T follicular helper cell (primary cell): ENCODE measurements around the gene TEX2.
"Not testable (repeated sequence)": the region's sequence is repeated elsewhere in the genome, so short reads cannot be mapped to it uniquely, and the experiment has no call there.

Experiments used
- DNase-seq: peaks from one replicate; pipeline ENCODE4 v3.0.0-alpha.2; 2020; ENCODE audit warnings: low read depth

Gene TEX2

DNA sequence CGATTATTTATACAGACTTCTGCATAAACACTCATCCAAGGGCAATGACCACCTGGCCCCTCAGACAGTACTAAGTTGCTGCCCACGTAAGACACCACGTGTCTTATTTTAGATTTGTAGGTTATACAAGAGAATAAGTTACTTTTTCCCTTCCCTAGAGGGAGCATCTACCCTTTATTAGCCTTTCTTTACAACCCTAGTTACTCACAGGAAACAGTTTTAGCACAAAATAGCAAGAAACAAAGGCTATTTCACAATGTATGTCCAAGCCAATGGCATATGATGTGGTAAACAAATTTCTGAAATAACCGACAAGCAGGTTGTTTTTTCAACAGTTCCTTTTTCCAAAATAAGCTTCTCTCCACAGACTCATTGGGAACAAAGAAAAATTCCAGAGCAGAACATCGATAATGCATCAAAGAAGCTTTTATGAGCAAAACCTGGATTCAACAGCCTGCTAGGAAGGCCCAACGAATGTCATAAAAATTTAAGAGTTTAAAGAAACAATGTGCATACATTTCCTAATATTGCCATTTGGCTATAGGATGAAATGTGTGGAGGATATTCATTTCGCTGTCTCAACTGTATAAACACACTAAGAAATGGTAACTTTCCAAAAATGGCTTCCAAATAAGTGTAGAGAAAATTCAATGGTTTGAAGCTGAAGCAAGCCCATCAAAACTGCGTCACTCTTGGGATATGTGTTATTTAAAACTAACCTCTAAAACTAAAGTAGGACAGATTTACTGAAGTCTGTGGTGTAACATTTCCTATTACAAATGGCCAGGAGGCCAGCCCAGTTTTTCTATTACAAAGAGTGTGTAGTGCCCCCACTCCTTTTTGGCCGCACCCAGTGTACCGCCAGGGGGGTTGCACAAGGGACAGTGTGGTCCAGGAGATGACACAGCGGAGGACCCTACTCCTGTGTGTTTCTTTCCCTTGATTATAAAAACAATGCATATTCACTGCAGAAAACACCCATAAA, 82.7 kb downstream of the TEX2 start:
- DNase-seq: no peak

DNA sequence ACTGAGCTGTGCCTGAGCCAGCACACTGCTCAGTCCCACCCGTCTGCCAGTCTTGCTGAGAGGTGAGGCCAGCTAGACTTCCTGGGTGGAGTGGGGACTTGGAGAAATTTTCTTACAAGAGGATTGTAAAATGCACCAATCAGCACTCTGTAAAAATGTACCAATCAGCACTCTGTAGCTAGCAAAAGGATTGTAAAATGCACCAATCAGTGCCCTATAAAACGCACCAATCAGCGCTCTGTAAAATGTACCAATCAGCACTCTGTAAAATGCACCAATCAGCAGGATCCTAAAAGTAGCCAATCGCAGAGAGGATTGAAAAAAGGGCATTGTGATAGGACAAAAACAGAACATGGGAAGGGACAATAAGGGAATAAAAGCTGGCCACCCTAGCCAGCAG, 84.0 kb downstream of the TEX2 start:
- DNase-seq: not testable (repeated sequence)

DNA sequence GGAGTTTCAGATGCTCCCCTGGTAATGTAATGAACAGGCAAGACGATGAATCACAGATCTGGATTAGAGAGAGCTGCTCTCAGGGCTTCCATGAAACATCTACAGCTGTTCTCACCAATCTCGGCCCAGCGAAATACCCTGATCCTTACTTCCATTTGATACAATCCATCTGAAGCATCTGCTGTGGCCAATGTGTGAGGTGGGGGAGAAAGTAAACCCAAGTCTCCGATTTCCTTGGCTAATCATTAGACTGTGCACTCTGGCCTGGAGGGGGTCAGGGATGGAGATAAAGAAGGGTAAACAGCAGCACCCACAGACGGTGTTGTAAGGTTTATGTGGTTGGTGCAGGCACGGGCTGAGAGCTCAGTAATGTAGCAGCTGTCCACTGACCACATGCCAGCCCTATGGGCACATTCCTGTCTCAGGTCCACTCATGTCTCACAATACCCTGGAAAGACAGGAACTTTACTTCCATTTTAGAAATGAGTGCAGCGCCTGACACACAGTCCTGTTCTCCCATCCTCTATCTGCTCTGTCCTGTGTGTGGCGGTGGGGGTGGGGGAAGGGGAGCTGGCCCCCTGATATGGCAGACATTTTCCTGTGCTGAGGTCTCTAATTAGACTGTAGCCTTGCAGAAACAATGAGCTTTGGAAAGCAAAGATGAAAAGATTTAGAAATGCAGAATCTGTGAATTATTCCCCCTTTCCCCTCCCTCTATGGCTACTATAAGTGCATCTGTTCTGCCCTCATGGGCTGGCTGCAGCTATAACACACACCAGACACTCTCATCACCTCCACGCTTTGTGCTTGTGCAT, 84.8 kb downstream of the TEX2 start:
- no peak for DNase-seq

DNA sequence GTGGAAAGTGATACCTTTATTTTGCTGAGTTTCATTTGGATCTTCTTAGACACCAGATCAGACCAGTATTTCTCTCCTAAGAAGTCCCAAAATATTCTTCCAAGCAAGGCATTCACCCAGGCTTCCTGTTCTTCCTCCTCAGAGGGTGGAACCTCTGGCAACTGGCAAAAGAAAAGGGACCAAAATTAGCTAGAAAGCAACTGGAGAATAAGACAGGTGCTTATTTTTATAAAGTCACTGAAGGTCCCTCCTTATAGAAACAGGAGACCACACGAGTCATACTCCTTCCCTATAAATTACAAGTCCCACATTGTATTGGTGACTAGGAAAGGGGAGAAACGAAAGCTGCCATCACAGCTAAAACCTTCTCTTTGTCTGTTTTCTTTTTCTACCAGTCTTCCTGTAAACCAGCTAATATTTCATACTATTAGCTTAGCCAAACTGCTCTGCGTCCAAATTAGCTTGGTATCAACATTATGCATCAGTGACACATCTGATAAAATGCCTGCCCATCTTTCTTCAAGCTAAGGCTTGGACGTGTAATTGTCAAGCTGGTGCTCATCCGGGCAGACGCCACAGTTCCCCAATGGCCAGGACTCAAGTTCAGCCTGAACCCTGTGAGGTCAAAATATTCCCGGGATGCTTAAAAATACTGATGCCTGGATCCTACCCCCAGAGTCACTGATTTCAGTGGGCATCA, 85.6 kb downstream of the TEX2 start:
- no peak for DNase-seq

DNA sequence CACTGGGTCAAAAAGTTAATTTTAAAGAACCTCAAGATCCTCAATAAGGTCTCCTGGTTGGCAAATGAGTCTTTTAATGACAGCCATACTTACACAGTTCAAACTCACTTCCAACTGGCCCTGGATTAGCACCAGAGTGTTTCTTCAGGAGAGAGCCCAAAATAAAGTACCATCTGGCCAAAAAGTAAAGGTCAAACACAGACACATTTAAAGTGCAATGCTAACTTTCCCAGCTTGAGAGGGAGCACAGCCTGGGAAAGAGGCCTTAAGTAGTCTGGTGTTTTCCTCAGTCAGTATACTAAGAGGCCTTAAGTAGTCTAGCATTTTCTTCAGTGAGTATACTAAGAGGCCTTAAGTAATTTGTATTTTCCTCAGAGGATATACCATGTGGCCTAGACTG, 86.5 kb downstream of the TEX2 start:
- no peak for DNase-seq

DNA sequence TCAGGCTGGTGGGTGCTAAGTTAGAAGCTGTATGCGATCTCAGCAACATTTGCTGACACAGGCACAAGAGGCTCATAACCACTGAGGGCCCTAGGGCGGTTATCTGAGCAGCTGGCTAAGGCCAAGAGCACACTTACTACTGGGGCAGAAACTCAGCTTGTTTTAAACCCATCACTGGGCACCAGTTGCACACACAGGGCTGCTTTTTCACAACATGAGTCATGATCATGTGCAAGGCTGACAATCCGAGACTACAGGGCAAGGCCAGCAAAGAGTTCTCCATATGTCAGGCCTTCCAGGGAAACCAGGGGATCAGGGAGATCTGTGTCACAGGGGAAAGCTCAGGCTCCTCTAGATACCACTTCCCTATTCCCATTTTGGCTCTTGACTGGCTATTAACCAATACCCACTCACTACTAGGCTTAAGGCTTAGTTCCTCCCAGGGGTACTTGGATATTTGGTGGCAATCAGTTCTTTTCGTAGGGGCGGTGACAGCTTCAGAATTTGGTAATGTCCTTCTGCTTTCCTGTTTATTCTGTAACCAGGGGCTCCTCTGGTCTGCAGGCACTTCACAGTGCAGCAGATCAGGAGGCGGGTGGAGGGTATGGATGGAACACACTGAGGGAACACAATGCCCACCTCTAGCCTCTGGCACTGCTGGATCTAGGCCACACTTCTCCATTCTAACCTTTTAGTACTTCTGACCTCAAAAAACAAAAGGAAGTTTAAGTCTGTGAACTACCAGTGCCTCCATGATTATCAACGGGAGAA, 88.2 kb downstream of the TEX2 start:
- DNase-seq: no peak

DNA sequence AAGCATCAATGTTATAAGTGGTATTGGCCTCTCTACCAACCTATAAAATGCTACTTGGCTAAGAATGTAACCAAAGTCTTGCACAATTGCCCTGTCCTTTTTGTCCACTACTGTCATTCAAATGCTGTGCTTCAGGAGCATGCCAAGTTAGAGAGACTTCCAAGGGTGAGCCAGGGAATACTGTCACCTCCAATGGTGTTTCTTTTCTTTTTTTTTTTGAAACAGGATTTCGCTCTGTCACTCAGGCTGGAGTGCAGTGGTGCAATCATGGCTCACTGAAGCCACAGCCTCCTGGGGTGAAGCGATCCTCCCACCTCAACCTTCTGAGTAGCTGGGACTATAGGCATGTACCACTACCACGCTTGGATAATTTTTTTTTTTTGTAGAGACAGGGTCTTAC, 89.4 kb downstream of the TEX2 start:
- no peak for DNase-seq

DNA sequence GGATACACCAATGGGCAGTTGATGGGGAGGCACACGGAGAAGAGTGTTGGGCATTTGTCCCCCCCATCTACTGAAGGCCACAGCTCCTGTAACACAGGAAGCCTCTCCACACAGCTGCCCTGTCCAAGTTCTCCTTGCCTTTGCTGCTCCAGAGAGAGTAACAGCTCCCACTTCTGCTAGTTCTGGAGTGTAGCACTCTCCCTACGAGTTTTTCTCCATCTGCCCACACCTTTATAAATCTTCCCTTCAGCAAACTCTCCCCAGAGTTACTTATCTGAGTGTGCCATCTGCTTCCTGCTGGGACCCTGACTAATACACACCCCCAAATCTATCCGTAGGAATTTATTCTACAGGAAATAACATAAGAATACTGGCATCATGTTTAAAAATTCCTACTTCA, 90.5 kb downstream of the TEX2 start:
- DNase-seq: no peak

DNA sequence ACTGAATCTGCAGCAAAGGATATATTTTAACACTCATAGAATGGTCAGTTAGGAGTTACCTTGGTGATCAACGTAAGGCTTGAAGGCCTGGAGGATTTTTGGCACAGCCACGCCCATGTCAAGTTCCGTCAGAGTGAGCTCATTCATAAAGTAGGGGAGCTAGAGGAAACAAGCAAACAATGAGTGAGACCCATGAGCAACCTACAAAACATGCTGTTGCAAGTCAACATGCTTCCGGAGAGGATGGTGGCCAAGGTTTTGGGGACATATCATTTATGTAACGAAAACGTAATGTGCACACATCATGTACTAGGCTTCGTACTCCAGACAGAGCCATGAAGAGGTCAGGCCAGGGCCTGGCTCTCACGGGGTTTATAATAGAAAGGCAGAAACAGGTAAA, 92.0 kb downstream of the TEX2 start:
- no peak for DNase-seq

DNA sequence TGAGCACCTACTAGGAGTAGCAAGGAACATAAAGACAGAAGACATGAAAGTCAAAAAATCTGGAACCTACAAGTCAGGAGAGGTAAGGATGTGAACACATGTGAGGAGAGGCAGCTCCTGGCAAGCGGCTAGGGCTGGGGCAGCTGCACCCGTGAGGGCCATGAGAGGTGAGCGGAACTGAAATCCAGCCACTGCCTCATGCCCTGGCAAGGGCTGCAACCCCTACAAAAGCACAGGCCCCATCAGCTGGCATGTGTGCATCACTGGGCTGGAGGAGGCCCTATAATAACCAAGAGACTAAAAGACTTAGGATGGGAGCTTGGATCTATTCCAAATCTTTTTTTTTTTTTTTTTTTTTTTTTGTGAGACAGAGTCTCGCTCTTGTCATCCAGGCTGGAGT, 92.8 kb downstream of the TEX2 start:
- DNase-seq: no peak

DNA sequence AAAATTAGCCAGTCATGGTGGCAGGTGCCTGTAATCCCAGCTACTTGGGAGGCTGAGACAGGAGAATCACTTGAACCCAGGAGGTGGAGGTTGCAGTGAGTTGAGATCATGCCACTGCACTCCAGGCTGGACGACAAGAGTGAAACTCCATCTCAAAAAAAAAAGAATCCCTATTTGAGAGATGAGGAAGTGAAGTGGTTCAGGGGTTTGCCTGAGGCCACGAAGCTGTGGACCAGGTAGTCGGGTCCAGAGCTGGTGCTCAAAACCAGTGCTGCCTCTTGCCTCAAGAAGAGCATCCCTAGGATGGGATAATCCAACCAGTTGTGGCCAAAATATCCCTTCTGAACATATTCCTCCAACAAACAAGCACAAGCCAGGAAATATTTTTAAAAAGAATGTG, 95.4 kb downstream of the TEX2 start:
- DNase-seq: not testable (repeated sequence)

DNA sequence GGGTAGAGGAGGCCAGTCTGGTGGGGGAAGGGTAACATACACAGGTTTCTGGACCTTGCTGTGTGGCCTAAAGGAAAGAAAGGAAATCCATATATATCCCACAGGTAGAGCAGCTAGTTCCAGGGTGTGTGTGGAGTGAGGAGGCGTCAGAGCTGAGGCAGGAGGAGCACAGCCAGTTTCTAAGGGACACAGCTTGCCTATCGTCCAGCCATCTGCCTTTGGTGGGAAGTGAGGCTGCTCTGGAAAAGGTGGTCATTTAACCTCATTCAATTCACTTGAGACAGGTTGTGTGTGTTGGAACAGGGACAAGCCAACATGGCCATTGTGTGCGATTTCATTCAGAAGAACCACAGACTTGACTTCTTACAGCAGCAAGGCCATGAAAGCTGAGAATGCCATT, 96.2 kb downstream of the TEX2 start:
- DNase-seq: no peak

DNA sequence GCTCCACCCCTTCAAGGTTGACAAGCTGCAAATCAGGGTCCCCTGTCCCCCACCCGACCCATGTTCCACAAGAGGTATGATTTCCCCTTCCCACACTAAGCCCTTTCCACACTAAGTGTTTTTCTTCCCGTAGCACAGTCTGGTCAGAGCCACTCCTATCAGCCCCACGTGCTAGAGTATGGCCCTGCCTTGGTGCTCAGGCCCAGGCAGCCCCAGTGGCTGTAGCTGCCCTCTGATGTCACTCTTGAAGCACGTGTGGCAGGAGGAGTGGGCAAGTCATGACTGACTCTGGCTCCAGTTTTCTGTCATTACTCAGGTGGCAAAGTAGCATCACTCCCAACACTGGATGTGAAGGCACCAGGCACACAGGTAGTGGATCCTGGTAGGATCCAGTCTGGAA, 97.7 kb downstream of the TEX2 start:
- no peak for DNase-seq

DNA sequence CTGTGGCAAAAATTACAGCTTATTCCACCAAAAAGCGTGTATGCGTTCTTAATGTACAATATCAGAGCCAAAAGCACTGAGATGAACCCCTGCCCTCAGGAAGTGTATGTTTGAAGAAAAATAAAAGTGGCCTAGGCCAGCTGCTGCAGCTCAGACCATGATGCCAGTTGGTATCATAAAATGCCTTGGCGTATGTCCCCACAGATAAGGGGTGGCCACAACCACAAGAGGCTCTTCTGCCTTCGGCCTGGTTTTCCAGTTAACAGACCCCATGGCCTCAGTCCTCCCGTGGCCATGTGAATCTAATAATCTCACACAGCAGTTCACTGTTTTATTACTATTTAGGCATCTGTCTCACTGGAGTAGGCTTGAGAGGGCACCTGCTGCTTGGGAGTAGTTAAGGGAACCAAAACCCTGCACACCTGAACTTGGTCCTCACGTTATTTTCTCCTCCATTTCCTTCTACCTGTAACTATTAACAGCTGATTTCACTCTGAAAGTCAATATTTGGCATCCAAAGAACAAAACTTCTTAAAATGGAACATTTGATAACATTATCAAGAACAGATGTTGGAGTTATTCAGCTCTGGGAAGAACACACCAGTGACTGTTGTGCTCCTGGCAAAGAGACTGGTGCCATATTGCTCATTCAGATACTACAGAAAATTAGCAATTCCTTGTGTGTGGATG, 98.3 kb downstream of the TEX2 start:
- DNase-seq: no peak

DNA sequence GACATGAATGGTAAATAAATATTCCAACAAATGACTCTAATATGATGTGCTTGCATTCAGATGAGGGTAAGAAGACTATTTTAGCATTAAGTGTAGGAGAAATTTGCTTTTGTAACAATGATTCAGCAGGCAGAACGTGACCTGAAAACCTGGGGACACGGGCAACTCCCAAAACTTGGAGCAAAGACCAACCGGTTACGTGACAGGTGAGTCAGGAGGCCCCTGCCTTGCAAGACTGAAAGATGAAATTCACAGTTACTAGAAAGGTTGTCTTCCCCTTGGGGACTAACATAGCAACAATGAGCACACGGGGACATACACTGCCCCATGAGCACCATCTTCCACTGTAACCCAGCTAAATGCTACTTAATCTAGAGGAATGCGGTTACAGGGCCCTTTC, 99.6 kb downstream of the TEX2 start:
- DNase-seq: no peak

DNA sequence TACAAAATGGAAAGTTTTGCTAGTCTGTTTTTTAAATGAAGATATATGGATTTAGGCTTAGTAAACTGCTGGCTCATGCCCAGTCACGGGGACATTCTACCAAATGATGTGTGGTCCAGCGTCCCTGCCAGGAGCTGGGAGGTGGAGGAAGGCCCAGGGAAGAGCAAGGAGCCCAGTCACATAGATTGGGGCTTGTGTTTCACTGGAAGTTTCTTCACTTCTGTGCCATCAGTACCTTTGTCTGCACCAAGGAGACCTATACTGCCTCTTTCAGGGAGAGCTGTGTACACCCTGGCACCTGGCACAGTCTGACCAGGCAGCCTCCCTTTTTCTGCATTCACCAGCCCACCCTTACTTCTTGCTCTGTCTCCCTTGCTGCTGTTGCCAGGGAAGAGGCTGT, 100.5 kb downstream of the TEX2 start:
- no peak for DNase-seq

DNA sequence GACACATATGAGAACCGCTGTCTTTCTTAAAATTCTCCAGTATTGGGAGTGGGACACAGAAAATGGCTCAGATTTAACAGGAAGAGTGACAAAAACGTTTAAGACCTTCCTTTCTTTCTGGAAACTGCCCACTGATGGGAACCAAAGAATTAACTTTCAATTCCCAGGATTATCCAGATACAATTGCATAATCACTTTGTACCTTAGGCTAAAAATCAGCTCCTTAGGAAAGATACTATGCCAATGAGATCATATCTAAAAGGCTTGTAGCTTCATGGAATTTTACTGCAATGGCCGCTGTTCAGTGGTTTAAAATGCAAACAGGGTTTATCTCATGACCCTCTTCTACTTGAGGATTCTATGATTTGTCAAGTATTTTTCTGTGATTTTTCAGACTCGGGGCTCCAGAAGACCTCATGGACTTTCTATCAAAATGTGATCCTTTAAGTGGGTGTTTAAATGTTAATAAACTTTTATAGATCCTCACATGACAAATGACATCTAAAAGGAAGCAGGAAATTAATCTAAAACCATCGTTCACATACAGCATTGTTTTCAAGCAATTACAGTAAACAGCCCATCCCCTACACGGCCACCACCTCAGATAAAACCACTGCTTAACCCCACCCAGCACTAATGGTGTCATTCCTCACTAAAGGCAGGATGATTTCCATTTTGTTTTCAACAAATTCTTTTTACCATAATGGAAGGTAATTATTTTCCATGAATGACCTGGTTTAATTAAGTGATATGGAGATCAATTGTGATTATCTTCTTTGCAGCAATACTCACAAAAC, 101.5 kb downstream of the TEX2 start:
- no peak for DNase-seq

DNA sequence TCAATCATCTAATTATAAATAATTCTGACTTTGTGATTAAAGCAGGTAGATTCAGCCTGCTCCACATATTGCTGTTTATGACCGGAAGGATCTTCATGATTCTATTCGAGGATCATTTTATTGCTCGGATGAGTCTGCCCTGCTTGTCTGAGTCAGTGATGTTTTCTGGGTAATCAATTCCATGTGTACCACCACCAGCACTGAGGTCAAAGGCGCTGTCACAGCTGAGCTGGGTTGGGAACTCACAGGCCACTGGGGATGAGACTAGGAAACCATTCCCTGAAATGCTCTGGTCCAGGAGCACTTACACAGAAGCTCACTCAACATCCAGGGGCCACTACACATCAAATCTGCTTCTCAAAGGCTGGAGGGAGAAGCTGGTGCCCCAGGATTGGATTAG, 102.7 kb downstream of the TEX2 start:
- no peak for DNase-seq

DNA sequence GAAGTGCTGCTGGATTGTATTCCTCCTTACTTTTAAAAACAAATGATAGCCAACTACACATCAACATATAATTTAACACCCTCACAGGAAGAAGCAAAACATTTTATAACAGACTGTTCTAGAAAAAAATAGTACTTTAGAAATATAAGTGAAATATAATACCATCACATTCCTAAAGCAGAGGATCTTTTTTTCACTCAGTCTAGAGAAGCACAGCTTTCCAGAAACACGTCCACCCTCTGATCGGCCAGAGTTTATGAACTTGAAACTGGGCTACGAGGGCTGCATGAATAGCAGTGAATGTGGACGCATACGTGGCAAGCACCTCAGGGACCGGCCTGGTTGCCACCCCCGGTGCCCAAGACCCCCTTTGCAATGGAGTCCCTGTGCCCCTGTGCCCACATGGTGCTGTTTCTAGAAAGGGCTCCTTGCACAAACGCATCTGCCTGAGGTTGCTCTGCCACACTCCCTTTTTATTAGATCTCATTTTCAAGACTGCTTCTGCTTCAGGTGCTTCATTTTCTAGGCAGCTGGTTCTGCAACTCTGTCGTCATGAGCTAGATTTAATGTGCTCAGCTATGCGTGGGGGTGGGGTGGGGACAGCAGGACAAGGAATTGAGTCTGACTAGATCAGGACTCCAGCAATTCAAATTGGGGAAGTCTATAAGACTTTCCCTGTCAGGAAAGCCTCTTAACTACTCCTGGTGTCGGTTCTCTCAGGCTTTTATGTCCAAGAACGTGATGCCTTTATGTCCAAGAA, 104.0 kb downstream of the TEX2 start:
- DNase-seq: no peak

DNA sequence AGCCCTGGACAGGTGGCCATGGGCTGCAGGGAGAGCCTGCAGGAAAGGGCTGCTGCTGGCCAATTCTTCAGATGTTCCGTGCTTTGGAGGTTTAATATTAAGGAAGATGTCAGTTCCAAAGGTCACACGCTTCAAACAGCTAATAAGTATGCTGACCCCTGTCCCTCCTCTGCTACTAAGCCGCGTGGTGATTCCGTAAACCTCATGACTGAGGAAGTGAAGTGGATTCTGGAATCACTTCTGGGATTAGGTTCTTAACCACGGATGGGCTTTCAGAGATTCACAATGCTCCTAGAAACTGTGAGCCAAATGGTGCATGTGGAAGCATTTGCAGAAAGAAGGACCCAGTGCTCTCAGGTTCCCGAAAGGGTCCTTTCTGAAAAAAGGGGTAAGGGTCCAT, 104.7 kb downstream of the TEX2 start:
- DNase-seq: no peak
